Neutrophil (primary cell): Measurements from ENCODE around the gene GADD45GIP1.

Experiments used
- H3K27ac ChIP-seq: fragments of 200-600 bp; sonication (generic); 2 replicates; pipeline ENCODE4 v1.5.1; 2016; ENCODE audit warnings: mild to moderate bottlenecking, moderate library complexity
- H3K27me3 ChIP-seq: fragments of 200-600 bp; sonication (generic); 2 replicates; pipeline ENCODE4 v1.6.0; 2016; ENCODE audit warnings: mild to moderate bottlenecking
- H3K36me3 ChIP-seq: fragments of 200-600 bp; sonication (generic); 2 replicates; pipeline ENCODE4 v1.5.1; 2017
- H3K4me1 ChIP-seq, 2 experiments: fragments of 200-600 bp in 1 of 2; sonication (generic) in 1 of 2; 1 replicate in 1 of 2; 2 replicates in 1 of 2; pipeline versions ENCODE4 v1.5.1 to v1.6.1; 2013 to 2016; ENCODE audit warnings: low read depth in 1 of 2, low read length in 1 of 2, mild to moderate bottlenecking in 1 of 2, moderate library complexity in 1 of 2; ENCODE audit not compliant: control insufficient read depth in 1 of 2, insufficient read depth in 1 of 2
- H3K4me3 ChIP-seq, 2 experiments: fragments of 200-600 bp in 1 of 2; sonication (generic) in 1 of 2; 1 replicate in 1 of 2; 2 replicates in 1 of 2; pipeline ENCODE4 v1.5.1; 2013 to 2016; ENCODE audit warnings: low read depth in 1 of 2, low read length in 1 of 2, mild to moderate bottlenecking in 1 of 2, moderate library complexity in 1 of 2
- H3K9me3 ChIP-seq: fragments of 200-600 bp; sonication (generic); 2 replicates; pipeline ENCODE4 v1.5.1; 2016
- TF ChIP-seq, protein P1 (sequence below): fragments of 200-600 bp; sonication (generic); IDR thresholded peaks from 2 replicates; pipeline ENCODE4 v1.5.1; 2016; ENCODE audit warnings: antibody characterized with exemption

GADD45GIP1 gene

DNA sequence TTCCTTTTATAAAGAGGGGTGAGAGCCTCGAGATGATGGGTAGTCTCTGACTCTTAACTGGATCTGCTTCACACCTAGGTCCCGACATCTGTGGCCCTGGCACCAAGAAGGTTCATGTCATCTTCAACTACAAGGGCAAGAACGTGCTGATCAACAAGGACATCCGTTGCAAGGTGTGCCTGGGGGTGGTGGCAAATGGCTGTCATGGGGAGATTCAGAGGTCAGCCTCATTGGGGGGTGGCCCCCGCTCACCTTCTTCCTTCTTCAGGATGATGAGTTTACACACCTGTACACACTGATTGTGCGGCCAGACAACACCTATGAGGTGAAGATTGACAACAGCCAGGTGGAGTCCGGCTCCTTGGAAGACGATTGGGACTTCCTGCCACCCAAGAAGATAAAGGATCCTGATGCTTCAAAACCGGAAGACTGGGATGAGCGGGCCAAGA, 17.0 kb downstream of the GADD45GIP1 start:
- Histone ChIP-seq H3K36me3 (peaks cover 25% of the 10 kb centered on the region), H3K9me3 (no peaks in the 10 kb centered on the region), H3K27me3 (no peaks in the 10 kb centered on the region), H3K4me1 (peaks cover 44 to 48% of the 10 kb centered on the region in 2 experiments), H3K27ac (no peak overlapping the region), H3K4me3 (peak overlapping the region in 1 of 2 experiments; percentile 95)
- TF ChIP-seq, protein P1, sequence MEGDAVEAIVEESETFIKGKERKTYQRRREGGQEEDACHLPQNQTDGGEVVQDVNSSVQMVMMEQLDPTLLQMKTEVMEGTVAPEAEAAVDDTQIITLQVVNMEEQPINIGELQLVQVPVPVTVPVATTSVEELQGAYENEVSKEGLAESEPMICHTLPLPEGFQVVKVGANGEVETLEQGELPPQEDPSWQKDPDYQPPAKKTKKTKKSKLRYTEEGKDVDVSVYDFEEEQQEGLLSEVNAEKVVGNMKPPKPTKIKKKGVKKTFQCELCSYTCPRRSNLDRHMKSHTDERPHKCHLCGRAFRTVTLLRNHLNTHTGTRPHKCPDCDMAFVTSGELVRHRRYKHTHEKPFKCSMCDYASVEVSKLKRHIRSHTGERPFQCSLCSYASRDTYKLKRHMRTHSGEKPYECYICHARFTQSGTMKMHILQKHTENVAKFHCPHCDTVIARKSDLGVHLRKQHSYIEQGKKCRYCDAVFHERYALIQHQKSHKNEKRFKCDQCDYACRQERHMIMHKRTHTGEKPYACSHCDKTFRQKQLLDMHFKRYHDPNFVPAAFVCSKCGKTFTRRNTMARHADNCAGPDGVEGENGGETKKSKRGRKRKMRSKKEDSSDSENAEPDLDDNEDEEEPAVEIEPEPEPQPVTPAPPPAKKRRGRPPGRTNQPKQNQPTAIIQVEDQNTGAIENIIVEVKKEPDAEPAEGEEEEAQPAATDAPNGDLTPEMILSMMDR, result no peak

- no peaks in the 10 kb centered on the region for H3K9me3 ChIP-seq
Observed at GRCh38 chr19:12938779-12939601, 18.0 kb downstream of the GADD45GIP1 start.

DNA sequence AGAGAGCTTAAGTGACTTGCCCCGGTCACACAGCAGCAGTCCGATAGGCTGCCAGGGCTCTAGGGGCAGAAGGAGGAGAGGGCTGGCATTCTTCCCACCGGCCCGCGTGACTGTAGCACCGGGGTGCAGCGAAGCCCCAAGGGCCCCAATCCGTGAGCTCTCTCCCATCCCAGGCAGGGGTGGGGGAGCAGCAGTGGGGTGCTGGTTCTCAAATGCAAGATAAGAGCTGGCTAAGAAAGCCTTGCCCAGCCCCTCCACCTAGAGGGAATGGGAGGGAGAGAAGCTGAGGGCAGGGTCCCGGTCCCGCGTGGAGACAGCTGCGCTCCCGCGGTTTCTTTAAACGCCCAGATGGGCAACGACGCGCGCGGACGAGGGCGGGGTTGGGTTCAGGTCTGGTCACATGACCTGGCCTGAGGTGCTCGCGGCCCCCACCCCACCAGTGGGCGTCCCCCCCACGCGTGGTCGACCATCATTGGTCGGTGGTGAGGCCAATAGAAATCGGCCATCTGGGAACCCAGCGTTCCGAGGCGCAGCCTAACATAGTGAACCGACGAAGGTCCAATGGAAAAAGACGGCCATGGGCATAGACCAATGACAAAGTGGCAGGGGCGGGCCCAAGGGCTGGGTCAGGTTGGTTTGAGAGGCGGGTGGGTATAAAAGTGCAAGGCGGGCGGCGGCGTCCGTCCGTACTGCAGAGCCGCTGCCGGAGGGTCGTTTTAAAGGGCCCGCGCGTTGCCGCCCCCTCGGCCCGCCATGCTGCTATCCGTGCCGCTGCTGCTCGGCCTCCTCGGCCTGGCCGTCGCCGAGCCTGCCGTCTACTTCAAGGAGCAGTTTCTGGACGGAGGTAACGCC, 18.9 kb downstream of the GADD45GIP1 start, which contains the start of gene CALR:
CALR (plus strand) TSS at position 683 of the 852 bp plus-strand sequence; CDS start at position 754, 71 bp downstream.
- no peaks in the 10 kb centered on the region for H3K27me3 ChIP-seq
- H3K4me1 ChIP-seq, result peaks cover 53 to 58% of the 10 kb centered on the region in 2 experiments
- TF ChIP-seq, protein P1, result peak; percentile 52
- no peaks in the 10 kb centered on the region for H3K9me3 ChIP-seq
- peaks cover 18% of the 10 kb centered on the region for H3K36me3 ChIP-seq
- peak within 1 kb of the TSS; percentile 95 to 100 for H3K4me3 ChIP-seq
- H3K27ac ChIP-seq, result peak within 1 kb of the TSS; percentile 82

More at GRCh38 chr19:12938779-12939601, 18.0 kb downstream of the GADD45GIP1 start:
- no peaks in the 10 kb centered on the region for H3K27me3 ChIP-seq
- H3K4me3 ChIP-seq, result peak overlapping the region; percentile 95 to 100
- peak overlapping the region; percentile 82 for H3K27ac ChIP-seq
- TF ChIP-seq, protein P1, result peak; percentile 4
- peaks cover 25% of the 10 kb centered on the region for H3K36me3 ChIP-seq
- peaks cover 48 to 49% of the 10 kb centered on the region in 2 experiments for H3K4me1 ChIP-seq

- Histone ChIP-seq H3K27me3 (no peaks in the 10 kb centered on the region), H3K9me3 (no peaks in the 10 kb centered on the region), H3K4me1 (peaks cover 62 to 66% of the 10 kb centered on the region in 2 experiments), H3K27ac (peak overlapping the region; percentile 82), H3K4me3 (peak overlapping the region; percentile 95 to 100), H3K36me3 (peaks cover 17% of the 10 kb centered on the region)
- TF ChIP-seq, protein P1, result no peak
Observed at GRCh38 chr19:12937093-12937926, 19.7 kb downstream of the GADD45GIP1 start.

DNA sequence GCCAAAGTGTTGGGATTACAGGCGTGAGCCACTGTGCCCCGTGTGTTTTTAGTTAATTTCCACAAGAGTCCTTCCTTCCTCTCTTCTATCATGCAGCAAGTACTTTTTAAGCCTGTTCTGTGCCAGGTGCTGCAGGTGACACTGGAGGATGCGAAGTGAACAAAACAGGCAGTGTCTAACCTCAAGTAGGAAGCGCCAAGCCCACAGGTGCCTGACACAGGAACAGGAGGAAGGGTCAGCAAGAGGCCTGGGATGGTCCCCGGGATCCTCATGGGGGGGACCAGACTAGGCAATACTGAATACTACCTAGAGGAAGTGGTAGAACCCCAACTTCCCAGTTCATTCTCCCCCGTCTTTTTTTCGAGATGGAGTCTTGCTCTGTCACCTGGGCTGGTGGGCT, 20.4 kb downstream of the GADD45GIP1 start:
- Histone ChIP-seq H3K9me3 (no peaks in the 10 kb centered on the region), H3K4me3 (peak overlapping the region in 1 of 2 experiments; percentile 100), H3K27me3 (no peaks in the 10 kb centered on the region), H3K36me3 (peaks cover 14% of the 10 kb centered on the region), H3K27ac (peak overlapping the region; percentile 65), H3K4me1 (peaks cover 64 to 68% of the 10 kb centered on the region in 2 experiments)
- TF ChIP-seq, protein P1, result no peak
